Body of pancreas (tissue), 4 donors: ENCODE measurements around the gene PMM2. TPM values are rescaled to one million over a fixed set of nuclear protein-coding genes. Genes with fewer than 3 reads are reported as not detected.

Experiments used
- ATAC-seq: fragments of 150-250 bp; one replicate; pipeline ENCODE4 v1.9.1; 2016
- DNase-seq, 4 donors: peaks; one replicate each; pipeline ENCODE4 v3.0.0-alpha.2; 2019
- H3K27ac ChIP-seq, 4 donors: fragments of 200-600 bp; sonication (generic); 1 replicate in 3 of 4; 2 replicates in 1 of 4; pipeline versions ENCODE4 v1.5.1 to v1.6.1; 2016 to 2019; ENCODE audit warnings: mild to moderate bottlenecking in 1 of 4, mixed read lengths in 1 of 4, moderate library complexity in 1 of 4
- H3K27me3 ChIP-seq, 2 donors: fragments of 200-600 bp; sonication (generic); one replicate each; pipeline ENCODE4 v1.6.0; 2016; ENCODE audit warnings: mild to moderate bottlenecking in 1 of 2
- H3K36me3 ChIP-seq, 2 donors: fragments of 200-600 bp; sonication (generic); replicated peaks in 1 of 2; 2 replicates each; pipeline ENCODE4 v1.5.1; 2016; ENCODE audit warnings: low read depth in 2 of 2; ENCODE audit not compliant: insufficient read depth in 1 of 2
- H3K4me1 ChIP-seq: fragments of 200-600 bp; sonication (generic); one replicate; pipeline ENCODE4 v1.6.0; 2016
- H3K4me3 ChIP-seq, 2 donors: fragments of 200-600 bp; sonication (generic); 1 replicate in 1 of 2; 2 replicates in 1 of 2; pipeline ENCODE4 v1.5.1; 2016 to 2019
- H3K9me3 ChIP-seq, 3 donors: fragments of 200-600 bp; sonication (generic); 1 replicate in 2 of 3; 2 replicates in 1 of 3; pipeline ENCODE4 v1.5.1; 2016
- POLR2A ChIP-seq, 3 donors: fragments of 450-650 bp; IDR thresholded peaks; one replicate each; pipeline ENCODE4 v1.6.1; 2016; ENCODE audit warnings: antibody characterized with exemption in 3 of 3, mild to moderate bottlenecking in 2 of 3
- WGBS, 2 donors: methylation state at CpG; one replicate each; pipeline ENCODE4 v1.1.5; 2017; 5-methylcytosine and 5-hydroxymethylcytosine counted together
- intact Hi-C: fragments of 100-400 bp; cut with DNase I; formaldehyde crosslinking; loops from one replicate; pipeline ENCODE4 v1.15.1; 2023
- total RNA-seq, 2 donors: library from RNA; depleted of rRNA; stranded (reverse); fragments of >200 nt; gene quantifications; one replicate each; pipeline ENCODE4 v1.1.0, GENCODE V29; 2016
- TF ChIP-seq, protein P1 (sequence below), 7 experiments: fragments of 450-650 bp in 4 of 7; fragments of 200-600 bp in 3 of 7; sonication (generic) in 3 of 7; IDR thresholded peaks; one replicate each; pipeline ENCODE4 v1.5.1; 2016 to 2019; ENCODE audit warnings: antibody characterized with exemption in 7 of 7

The PMM2 gene
- total RNA-seq, 2 donors from 2014 or later: 34.8 to 127 TPM

DNA sequence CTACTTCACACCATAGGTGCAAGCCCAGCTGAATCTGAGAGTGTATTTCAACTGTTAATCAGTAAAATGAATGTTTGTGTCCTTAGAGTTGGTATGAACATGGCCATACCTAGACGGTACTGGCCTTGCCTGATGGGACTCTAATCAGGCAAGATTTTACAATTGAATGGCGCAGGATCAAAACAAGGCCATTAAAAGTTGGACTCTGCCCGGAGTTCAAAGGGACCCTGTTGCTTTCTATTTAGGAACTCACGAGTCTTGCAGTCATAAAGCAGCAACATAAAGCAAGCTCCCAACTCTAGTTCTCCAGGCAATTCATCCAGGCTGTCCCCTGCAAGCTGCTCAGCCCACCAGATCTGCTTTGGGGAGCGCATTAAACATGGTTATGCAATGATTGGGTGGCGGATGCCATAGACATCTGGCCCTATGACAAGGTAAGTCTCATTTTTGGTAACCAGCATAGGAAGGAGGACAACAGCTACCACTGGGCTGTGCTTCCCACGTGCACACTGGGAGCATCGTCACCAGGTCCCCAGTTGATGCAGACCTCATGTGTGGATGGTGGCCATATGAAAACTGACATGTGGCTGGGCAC lies 9.0 kb upstream of the PMM2 start:
- no peak for ATAC-seq
- H3K4me3 ChIP-seq: no peak overlapping the region
- DNase-seq: no peak
- intact Hi-C loops: loop anchor here (10.0 kb wide), 1 partner anchor 134 kb away; no protein-coding TSS in a partner anchor
- no peaks in the 10 kb centered on the region for H3K36me3 ChIP-seq
- 67 to 95% methylated on average over 4 to 8 of the region's 8 CpGs for WGBS, 2 donors
- H3K9me3 ChIP-seq: no peaks in the 10 kb centered on the region
- TF ChIP-seq, protein P1, sequence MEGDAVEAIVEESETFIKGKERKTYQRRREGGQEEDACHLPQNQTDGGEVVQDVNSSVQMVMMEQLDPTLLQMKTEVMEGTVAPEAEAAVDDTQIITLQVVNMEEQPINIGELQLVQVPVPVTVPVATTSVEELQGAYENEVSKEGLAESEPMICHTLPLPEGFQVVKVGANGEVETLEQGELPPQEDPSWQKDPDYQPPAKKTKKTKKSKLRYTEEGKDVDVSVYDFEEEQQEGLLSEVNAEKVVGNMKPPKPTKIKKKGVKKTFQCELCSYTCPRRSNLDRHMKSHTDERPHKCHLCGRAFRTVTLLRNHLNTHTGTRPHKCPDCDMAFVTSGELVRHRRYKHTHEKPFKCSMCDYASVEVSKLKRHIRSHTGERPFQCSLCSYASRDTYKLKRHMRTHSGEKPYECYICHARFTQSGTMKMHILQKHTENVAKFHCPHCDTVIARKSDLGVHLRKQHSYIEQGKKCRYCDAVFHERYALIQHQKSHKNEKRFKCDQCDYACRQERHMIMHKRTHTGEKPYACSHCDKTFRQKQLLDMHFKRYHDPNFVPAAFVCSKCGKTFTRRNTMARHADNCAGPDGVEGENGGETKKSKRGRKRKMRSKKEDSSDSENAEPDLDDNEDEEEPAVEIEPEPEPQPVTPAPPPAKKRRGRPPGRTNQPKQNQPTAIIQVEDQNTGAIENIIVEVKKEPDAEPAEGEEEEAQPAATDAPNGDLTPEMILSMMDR (IDR thresholded peaks at IDR 0.05): no peak
- TF ChIP-seq POLR2A (IDR thresholded peaks at IDR 0.05): no peak
- H3K27me3 ChIP-seq: no peaks in the 10 kb centered on the region
- H3K27ac ChIP-seq: no peak overlapping the region
- peaks cover under 1% of the 10 kb centered on the region for H3K4me1 ChIP-seq

DNA sequence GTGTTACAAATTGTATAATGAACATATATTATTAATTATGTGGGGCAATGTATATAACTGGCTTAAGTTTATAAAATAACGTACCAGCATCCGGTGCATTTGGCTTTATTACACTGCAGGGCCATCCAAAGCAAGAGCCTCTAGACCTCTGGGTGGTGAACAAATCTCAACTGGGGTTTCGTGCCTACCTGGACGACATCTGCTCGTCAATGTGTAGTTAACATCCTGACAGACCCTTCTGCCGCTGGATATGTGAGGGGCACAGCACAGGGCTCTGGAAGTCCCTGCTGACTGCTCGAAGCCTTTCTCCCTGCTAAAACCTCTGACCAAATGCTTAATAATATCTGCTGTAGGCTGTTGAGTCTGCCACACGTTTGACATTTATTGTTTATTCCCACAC lies 2.5 kb upstream of the PMM2 start:
- H3K4me1 ChIP-seq: peaks cover 35% of the 10 kb centered on the region
- H3K4me3 ChIP-seq: no peak overlapping the region
- no peak for DNase-seq
- intact Hi-C loops: no loop called here
- no peaks in the 10 kb centered on the region for H3K36me3 ChIP-seq
- H3K27me3 ChIP-seq: no peaks in the 10 kb centered on the region
- TF ChIP-seq, protein P1 (IDR thresholded peaks at IDR 0.05): no peak
- TF ChIP-seq POLR2A (IDR thresholded peaks at IDR 0.05): no peak
- H3K9me3 ChIP-seq: no peaks in the 10 kb centered on the region
- WGBS, 2 donors: 87 to 89% methylated on average over 8 of the region's 8 CpGs
- no peak overlapping the region for H3K27ac ChIP-seq
- ATAC-seq: no peak

DNA sequence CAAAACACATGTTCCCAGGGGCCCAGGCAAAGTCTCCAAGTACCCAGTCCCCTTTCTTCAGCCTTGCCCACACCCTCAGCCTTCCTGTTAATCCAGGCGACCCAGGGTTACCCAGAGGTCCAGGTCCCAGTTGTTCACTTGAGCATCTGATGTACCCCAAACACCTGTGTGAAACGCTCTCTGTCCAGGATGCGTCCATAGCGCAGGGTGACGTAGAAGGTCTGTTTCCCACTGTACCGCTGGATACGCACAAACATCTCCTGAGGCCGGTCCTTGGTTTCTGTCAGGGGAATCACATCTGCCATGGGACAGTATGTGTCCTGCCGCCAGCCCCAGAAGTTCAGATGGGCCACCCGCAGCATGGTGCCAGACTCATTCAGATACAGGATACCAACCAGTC lies 1.8 kb upstream of the PMM2 start:
- ATAC-seq: no peak
- TF ChIP-seq, protein P1 (IDR thresholded peaks at IDR 0.05): no peak
- TF ChIP-seq POLR2A (IDR thresholded peaks at IDR 0.05): no peak
- Histone ChIP-seq H3K4me1 (peaks cover 41% of the 10 kb centered on the region), H3K27ac (no peak overlapping the region), H3K27me3 (no peaks in the 10 kb centered on the region), H3K36me3 (no peaks in the 10 kb centered on the region), H3K9me3 (no peaks in the 10 kb centered on the region), H3K4me3 (no peak overlapping the region)
- no peak for DNase-seq
- intact Hi-C loops: no loop called here
- 90% methylated on average over 10 of the region's 10 CpGs for WGBS, 2 donors

DNA sequence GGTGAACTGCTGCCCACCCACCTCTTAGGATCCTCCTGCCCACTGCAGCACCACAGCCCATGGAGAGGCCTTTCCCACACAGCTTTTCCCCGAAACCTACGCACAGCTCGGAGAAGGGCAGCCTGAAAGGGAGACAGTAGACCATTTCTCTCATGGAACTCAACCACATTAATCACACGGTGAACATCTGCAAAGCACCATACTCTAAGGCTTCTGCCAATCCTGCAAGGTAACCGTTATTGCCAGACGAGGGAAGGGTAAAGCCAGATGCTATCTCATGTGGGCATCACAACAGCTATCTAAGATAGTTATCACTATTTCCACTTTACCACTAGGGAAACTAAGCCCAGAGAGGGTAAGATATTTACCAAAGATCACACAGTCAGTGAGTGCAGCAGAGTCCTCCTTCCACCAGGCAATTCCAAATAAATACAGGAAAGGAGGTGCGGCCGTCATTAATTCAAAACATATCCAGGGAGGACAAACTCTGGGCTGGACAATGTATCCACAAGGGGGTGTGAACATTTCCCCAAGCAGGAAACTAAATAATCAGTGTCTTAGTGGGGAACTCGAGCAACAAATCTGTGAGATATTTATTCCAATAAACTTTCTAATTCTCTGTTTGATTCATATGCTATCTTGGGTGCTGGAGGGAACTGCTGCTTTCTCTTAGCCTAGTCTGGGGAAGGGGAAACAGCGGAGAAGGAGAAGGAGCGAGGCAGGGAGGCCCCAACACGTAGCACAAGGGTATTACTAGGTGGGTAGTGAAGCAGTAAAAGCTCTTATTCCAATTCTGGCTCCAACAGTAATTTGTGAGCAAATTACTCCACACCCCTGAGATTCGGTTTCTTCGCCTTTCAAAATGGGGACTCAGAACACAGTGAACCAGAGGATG lies 923 bp upstream of the PMM2 start:
- Histone ChIP-seq H3K36me3 (peaks cover 0 to under 1% of the 10 kb centered on the region in 2 donors), H3K9me3 (no peaks in the 10 kb centered on the region), H3K4me1 (peaks cover 49% of the 10 kb centered on the region), H3K27me3 (no peaks in the 10 kb centered on the region), H3K27ac (peak overlapping the region; percentile 70 to 93 (median 88)), H3K4me3 (peak overlapping the region; percentile 90 to 99)
- TF ChIP-seq, protein P1 (IDR thresholded peaks at IDR 0.05): peak in 1 of 7 experiments; percentile 4
- no peak for TF ChIP-seq POLR2A (IDR thresholded peaks at IDR 0.05)
- DNase-seq (no peak), ATAC-seq (no peak)
- intact Hi-C loops: no loop called here
- WGBS, 2 donors: 31% methylated on average over 14 of the region's 14 CpGs
